GM18508 (cell line): ENCODE data around the gene KCNC4.

ENCODE experiments used
- ATAC-seq: cut with Tn5 transposase; IDR thresholded peaks from one replicate; pipeline ENCODE4 v1.9.1; 2021; ENCODE audit warnings: moderate number of reproducible peaks; ENCODE audit not compliant: insufficient read depth, unreplicated experiment

The KCNC4 gene

DNA sequence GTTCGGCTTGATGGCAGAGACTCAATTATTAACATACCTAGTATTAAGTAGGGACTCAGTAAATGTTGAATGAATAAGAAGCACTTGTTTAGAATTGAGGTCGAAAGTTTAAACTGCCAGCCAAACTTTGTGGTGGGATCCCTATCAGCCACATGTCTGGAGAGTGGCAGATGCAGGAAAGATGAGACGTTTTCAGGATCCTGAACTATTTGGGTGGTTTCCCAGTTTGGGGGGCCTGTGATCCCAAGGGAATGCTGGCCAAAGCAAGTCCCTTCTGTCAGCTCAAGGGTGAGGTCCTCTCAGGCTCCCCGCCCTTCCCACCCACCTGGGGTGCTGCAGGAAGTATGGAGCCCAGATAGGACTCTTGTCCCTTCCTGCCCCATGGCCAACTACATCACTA is 38.6 kb downstream of the KCNC4 start:
- ATAC-seq: no peak

DNA sequence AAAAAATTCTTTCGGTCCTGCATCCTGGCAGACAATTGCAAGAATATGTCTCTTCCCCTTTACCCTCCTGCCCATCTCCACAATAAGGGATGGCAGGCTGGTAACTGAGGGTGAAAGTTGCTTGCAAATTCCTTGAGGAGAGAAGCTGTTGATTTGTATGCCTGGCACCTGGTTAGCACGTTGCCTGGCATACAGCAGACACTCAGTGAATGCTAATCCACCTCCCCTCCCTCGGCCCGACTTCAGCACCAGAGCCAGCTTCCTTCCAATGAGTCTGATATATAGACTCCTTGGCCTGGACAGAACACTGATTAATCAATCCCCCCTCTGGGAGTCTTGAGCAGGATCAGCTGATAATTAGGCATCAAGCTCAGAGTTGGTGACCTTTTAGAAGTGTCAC is 39.1 kb downstream of the KCNC4 start:
- ATAC-seq: no peak

DNA sequence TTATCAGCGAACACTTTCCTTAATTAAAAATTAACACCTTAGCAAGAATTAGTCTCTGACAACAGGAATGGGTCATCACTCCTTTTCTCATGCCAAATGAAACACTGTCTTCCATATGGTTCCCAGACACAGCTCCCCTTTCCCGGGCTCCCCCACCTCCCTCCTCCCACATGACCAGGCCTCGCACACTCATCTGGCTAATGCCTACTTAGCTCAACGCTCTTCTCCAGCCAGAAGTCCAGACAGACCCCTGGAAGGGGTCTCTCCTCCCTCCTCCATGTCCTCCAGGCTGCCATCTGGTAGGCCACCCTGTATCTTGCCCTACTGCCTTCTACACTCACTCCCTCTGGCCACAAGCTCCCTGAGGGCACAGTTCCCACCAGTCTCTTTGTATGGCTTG is 39.9 kb downstream of the KCNC4 start:
- no peak for ATAC-seq

DNA sequence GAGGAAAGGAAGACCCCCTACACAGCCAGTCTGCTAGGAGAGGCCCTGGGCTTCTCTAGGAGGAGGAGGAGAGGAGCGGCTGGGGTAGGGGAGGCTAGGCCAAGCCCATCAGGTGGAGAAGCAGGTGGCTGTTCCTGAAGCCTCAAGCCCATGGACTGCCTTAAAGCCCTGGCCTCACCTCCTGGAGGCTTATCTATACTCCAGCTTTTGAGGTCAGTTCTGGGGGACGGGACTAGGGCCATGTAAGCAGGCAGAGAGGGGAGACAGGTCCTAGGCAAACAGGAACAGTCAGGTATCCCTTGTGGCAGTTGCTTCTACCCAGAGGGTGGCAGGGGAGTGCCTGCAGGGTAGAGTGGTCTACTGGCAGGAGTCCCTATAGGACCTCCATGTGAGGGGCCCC is 40.6 kb downstream of the KCNC4 start:
- ATAC-seq: no peak

DNA sequence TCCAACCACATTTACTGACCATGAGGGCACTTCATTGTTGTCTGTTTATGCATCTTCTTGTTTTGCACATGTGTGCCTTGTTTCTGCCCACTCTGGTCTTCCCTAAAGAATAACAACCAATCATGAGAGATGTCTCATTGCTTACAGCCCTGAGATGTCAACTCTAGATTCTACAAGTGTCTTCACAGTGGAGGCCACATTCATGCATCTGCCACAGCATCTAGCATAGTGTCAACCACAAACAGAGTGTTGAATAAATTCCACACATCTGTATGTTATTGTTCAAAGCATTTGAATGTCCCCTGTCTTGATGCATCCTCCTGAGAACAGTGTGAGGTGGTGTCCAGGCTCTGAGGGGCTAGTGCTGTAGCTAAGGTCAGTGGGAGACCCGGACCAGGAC is 43.1 kb downstream of the KCNC4 start:
- no peak for ATAC-seq

DNA sequence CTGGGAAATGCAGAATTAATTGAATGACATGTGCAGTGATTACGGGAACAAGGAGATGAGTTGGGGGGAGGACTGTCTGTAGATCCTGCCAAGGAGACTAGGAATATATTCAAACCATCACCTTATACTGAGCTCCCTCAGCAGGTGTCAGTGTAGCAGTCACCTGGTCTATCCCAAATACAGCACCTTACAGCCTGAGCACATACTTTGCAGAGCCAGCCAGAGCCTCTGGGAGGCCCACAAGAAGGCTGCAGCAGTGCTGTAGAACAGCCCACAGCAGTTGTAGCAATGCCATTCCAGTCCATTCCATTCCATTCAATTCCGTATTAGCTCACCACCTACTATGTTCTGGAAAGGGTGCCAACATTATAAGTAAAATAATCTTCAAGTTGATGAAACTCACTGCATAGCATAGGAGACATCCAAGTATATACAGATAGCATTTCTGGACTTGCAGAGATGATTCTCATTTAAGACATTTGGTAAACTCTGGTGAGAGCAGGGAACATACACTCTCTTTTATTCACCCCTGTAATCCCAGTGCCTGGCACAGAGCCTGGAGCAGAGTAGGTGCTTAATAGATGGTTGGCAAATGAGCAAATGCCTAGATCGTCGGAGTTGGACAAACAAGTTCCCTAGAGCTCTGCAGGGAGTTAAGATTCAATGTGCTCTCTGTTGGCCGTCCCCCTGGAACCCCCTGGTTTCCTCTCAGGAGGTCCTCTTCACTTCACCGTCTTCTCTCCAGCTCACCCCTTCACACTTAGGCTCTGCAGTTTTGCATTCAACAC is 44.7 kb downstream of the KCNC4 start:
- no peak for ATAC-seq

DNA sequence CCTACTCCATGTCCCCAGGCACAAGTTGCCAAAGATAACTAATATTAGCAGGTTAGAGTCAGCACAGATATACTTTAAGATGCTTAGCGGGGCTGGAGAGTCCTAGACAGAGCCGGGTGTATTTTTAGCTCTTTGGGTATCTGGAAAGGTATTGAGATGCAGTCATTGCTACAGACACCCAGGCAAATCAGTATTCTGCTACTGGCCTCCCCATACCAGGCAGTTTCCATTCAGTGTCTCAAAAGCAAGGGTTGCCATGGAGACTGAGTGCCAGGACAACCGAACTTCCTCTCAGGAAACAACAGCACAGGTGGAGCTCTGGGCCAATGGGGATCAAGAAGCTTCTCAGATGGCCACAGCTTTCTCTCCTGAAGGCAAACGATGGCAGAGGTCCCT is 45.3 kb downstream of the KCNC4 start:
- no peak for ATAC-seq

DNA sequence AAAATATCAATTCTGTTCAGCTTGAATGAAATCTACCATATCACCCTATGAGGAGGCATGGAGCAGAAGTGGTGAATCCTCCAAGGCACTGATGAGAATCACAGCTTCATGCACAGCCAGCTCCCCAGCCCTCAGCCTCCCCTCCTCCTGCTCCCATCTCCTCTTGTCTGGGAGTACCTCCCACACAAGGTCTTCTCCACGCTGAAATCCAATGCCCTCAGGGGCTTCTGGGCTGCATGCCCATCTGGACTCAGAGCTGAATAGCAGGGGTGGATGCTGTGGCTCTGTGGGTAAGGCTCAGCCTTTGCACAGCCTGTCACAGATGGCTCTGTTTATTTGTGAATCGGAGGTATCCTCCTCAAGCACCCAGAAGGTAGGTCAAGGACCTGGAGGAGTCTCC is 48.6 kb downstream of the KCNC4 start:
- no peak for ATAC-seq

DNA sequence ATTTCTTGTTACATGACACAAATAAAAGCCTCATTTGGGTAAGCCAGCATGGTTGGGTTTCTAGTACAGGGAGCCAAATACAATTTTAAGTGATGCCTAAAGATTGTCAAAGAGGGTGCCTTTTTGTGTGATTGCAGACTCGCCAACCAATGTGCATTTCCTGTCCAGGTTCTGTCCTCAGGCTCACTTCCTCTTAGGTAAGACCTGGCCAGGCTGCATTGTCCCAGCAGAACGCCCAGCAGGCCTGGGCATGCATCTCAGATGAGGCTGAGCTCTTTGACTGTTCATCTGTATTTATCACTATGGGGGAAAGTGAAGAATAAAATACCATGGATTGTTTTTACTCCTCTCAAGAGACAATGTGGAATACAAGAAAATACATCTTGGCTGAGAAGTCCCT is 49.7 kb downstream of the KCNC4 start:
- ATAC-seq: no peak
